ENCODE data around the gene TGFB2. TPM values are rescaled to one million over a fixed set of nuclear protein-coding genes. Genes with fewer than 3 reads are reported as not detected.
"Not testable (repeated sequence)": the region's sequence is repeated elsewhere in the genome, so short reads cannot be mapped to it uniquely, and the experiment has no call there.

TGFB2 gene
- total RNA-seq, 2 experiments from 2014 or later: not detected

DNA sequence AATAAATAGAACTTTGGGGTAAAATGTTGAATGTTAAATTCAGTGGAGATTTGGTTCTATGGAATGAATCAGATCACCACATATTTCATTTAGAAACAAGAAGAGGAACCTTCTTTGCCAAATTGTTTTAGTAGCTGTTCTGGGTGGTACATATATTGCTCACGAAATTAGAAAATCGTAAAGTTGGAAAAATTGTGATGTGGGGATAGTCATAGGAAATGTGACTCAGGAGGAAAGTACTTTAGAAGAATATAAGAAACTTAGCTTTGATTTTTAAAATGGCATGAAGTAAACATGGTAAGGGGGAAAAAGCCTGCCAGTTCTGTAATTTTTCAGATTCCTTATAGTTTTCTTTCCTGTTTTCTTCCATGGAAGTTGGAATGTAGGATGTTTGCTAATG lies 32.6 kb upstream of the TGFB2 start:
- no peaks in the 10 kb centered on the region for H3K27me3 Mint-ChIP-seq
- ChIA-PET POLR2A (no interaction called here), CTCF (no interaction called here)
- peaks cover 7% of the 10 kb centered on the region for H3K4me1 Mint-ChIP-seq (ENCODE audit: low read depth)
- no peak for DNase-seq
- peaks cover 23% of the 10 kb centered on the region for H3K36me3 Mint-ChIP-seq
- intact Hi-C loops (cut with micrococcal nuclease): no loop called here
- no peak overlapping the region for H3K27ac Mint-ChIP-seq
- no peak overlapping the region for H3K4me3 Mint-ChIP-seq
- no peaks in the 10 kb centered on the region for H3K9me3 Mint-ChIP-seq

DNA sequence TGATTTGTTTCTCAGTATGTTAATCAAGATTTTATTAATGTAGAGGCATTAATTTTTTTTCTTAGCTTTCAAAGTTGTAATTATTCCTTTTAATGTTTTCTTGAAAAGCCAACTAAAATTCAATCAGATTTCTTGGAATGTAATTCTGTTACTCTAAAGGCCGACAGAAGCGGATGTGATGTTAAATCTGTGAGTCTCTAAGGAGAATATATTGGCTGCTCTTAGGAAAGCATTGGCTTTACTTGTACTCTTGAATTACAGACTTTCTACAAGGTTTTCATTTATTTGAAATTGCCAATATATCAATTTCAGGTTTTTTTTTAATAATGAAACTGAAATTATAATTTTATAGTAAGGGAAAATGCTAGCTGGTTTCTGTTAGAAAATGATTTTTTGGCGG lies 30.8 kb upstream of the TGFB2 start:
- DNase-seq: no peak
- H3K27ac Mint-ChIP-seq: no peak overlapping the region
- ChIA-PET POLR2A (no interaction called here), CTCF (no interaction called here)
- peaks cover 22% of the 10 kb centered on the region for H3K36me3 Mint-ChIP-seq
- H3K9me3 Mint-ChIP-seq: no peaks in the 10 kb centered on the region
- no peak overlapping the region for H3K4me3 Mint-ChIP-seq
- H3K27me3 Mint-ChIP-seq: no peaks in the 10 kb centered on the region
- H3K4me1 Mint-ChIP-seq (ENCODE audit: low read depth): peaks cover 7% of the 10 kb centered on the region
- intact Hi-C loops (cut with micrococcal nuclease): no loop called here

GRCh38 chr1:218315638-218316037 lies 29.5 kb upstream of the TGFB2 start:
- H3K27ac Mint-ChIP-seq: no peak overlapping the region
- ChIA-PET POLR2A (no interaction called here), CTCF (interaction anchor here (1.2 kb wide), 1 partner anchor 23 kb away, joined by 3 read pairs; no protein-coding TSS in a partner anchor)
- DNase-seq: no peak
- H3K27me3 Mint-ChIP-seq: no peaks in the 10 kb centered on the region
- intact Hi-C loops (cut with micrococcal nuclease): no loop called here
- H3K4me1 Mint-ChIP-seq (ENCODE audit: low read depth): peaks cover 7% of the 10 kb centered on the region
- peaks cover 28% of the 10 kb centered on the region for H3K36me3 Mint-ChIP-seq
- no peaks in the 10 kb centered on the region for H3K9me3 Mint-ChIP-seq
- H3K4me3 Mint-ChIP-seq: no peak overlapping the region

DNA sequence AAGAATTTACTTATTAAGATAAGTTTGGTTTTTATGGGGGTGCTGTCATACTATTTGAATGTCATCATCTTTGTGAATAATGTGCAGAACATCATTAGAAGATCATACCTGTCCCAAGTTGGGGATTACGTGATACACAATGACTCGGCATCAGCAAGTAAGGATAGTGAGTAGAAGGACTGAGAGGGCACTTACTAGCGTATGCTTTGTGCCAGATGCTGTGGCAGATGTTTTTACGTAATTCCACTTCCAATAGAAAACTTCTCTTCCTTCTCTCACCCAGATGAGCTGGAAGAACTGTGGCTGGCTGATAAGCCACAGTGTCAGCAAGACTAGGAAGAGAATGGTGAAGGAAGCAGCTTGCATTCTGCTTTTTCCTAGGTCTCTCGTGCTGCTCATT lies 28.1 kb upstream of the TGFB2 start:
- Mint-ChIP-seq H3K9me3 (no peaks in the 10 kb centered on the region), H3K27ac (no peak overlapping the region), H3K4me3 (no peak overlapping the region), H3K4me1 (ENCODE audit: low read depth) (peaks cover 5% of the 10 kb centered on the region), H3K36me3 (peaks cover 24% of the 10 kb centered on the region), H3K27me3 (no peaks in the 10 kb centered on the region)
- intact Hi-C loops (cut with micrococcal nuclease): no loop called here
- CTCF ChIA-PET: no interaction called here
- DNase-seq: no peak
- POLR2A ChIA-PET: no interaction called here

GRCh38 chr1:218320182-218320581 lies 25.0 kb upstream of the TGFB2 start:
- H3K4me1 Mint-ChIP-seq (ENCODE audit: low read depth); intact Hi-C loops (cut with micrococcal nuclease); H3K27ac Mint-ChIP-seq; POLR2A ChIA-PET; H3K4me3 Mint-ChIP-seq; H3K27me3 Mint-ChIP-seq; H3K9me3 Mint-ChIP-seq; CTCF ChIA-PET; DNase-seq: not testable (repeated sequence)
- peaks cover 28% of the 10 kb centered on the region for H3K36me3 Mint-ChIP-seq

- Mint-ChIP-seq H3K4me1 (ENCODE audit: low read depth) (no peaks in the 10 kb centered on the region), H3K36me3 (peaks cover 28% of the 10 kb centered on the region), H3K27me3 (no peaks in the 10 kb centered on the region), H3K4me3 (no peak overlapping the region), H3K27ac (no peak overlapping the region), H3K9me3 (no peaks in the 10 kb centered on the region)
- CTCF ChIA-PET: no interaction called here
- DNase-seq: no peak
- POLR2A ChIA-PET: no interaction called here
- intact Hi-C loops (cut with micrococcal nuclease): no loop called here
Observed at GRCh38 chr1:218322762-218323161, 22.4 kb upstream of the TGFB2 start.

GRCh38 chr1:218323568-218324225 lies 21.4 kb upstream of the TGFB2 start:
- no peaks in the 10 kb centered on the region for H3K9me3 Mint-ChIP-seq
- no peak for DNase-seq
- intact Hi-C loops (cut with micrococcal nuclease): no loop called here
- H3K27ac Mint-ChIP-seq: no peak overlapping the region
- H3K36me3 Mint-ChIP-seq: peaks cover 24% of the 10 kb centered on the region
- no peaks in the 10 kb centered on the region for H3K4me1 Mint-ChIP-seq (ENCODE audit: low read depth)
- POLR2A ChIA-PET: no interaction called here
- no peak overlapping the region for H3K4me3 Mint-ChIP-seq
- CTCF ChIA-PET: no interaction called here
- no peaks in the 10 kb centered on the region for H3K27me3 Mint-ChIP-seq

- H3K4me1 Mint-ChIP-seq (ENCODE audit: low read depth): no peaks in the 10 kb centered on the region
- CTCF ChIA-PET: no interaction called here
- POLR2A ChIA-PET: no interaction called here
- DNase-seq: no peak
- no peak overlapping the region for H3K4me3 Mint-ChIP-seq
- H3K27me3 Mint-ChIP-seq: no peaks in the 10 kb centered on the region
- H3K36me3 Mint-ChIP-seq: peaks cover 21% of the 10 kb centered on the region
- H3K9me3 Mint-ChIP-seq: no peaks in the 10 kb centered on the region
- intact Hi-C loops (cut with micrococcal nuclease): no loop called here
- no peak overlapping the region for H3K27ac Mint-ChIP-seq
Observed at GRCh38 chr1:218324226-218324580, 20.9 kb upstream of the TGFB2 start.

DNA sequence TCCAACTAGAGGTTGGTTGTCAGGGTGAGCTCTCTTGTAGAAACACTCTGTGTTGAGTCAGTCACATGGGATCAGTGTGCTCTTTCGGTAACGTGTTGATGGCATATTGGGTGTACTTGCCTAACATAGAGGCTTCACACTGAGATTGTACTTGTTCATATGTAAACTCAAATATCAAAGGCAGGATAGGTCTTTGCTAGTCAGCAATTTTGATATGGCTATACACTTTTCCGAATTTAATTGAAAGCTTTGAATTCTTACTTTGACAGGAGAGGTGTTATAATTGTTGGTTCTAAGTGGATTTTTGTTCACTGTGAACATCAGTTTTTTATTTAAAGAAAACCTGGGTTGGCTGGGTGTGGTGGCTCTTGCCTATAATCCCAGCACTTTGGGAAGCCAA lies 16.4 kb upstream of the TGFB2 start:
- DNase-seq: no peak
- Mint-ChIP-seq H3K27me3 (no peaks in the 10 kb centered on the region), H3K4me1 (ENCODE audit: low read depth) (no peaks in the 10 kb centered on the region), H3K36me3 (peaks cover 13% of the 10 kb centered on the region), H3K4me3 (no peak overlapping the region), H3K27ac (no peak overlapping the region), H3K9me3 (no peaks in the 10 kb centered on the region)
- CTCF ChIA-PET: interaction anchor here (0.7 to 2.4 kb wide), 6 partner anchors 10 to 1100 kb away, joined by 3 to 9 read pairs (median 4); partner anchors contain the start of gene TGFB2
- intact Hi-C loops (cut with micrococcal nuclease): no loop called here
- POLR2A ChIA-PET: interaction anchor here (0.7 kb wide), 1 partner anchor 19 kb away, joined by 3 read pairs; no protein-coding TSS in a partner anchor

DNA sequence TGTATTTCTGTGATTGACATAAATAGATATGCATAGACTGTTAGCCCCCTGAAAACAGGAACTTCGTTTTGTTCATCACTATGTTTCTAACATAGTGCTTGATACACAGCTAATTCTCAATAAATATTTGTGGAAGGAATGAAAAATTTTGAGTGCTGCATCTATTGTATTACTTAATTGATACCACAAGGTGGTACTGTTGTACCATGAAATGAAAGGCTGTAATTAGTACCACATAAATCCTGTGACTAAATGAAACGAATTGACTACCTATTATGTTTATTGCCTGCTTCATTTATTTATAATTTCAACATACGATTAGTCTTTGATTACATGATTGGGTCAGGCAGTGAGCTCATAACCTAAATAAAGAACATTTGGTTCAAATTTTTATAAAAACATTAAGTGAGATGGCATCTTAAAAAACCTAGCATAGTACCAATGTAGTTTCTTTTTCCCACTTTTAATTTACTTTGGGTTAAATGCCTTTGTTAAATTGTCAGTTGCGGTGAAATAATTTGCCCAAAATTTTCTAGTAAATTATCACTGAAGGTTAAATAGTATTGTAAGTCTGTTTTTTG lies 15.0 kb upstream of the TGFB2 start:
- H3K36me3 Mint-ChIP-seq: peaks cover 12% of the 10 kb centered on the region
- no peak overlapping the region for H3K4me3 Mint-ChIP-seq
- H3K27me3 Mint-ChIP-seq: no peaks in the 10 kb centered on the region
- H3K9me3 Mint-ChIP-seq: no peaks in the 10 kb centered on the region
- ChIA-PET POLR2A (no interaction called here), CTCF (interaction anchor here (0.5 to 2.4 kb wide), 15 partner anchors 9 to 727 kb away, joined by 3 to 9 read pairs (median 4); partner anchors contain the start of genes RRP15 and TGFB2)
- H3K27ac Mint-ChIP-seq: no peak overlapping the region
- H3K4me1 Mint-ChIP-seq (ENCODE audit: low read depth): no peaks in the 10 kb centered on the region
- DNase-seq: no peak
- intact Hi-C loops (cut with micrococcal nuclease): loop anchor here (1.0 to 5.0 kb wide), 3 partner anchors 191 to 1332 kb away; no protein-coding TSS in a partner anchor

GRCh38 chr1:218332416-218332815 lies 12.7 kb upstream of the TGFB2 start:
- POLR2A ChIA-PET: no interaction called here
- CTCF ChIA-PET: interaction anchor here (0.7 kb wide), 1 partner anchor 191 kb away, joined by 3 read pairs; no protein-coding TSS in a partner anchor
- intact Hi-C loops (cut with micrococcal nuclease): loop anchor here (5.0 kb wide), 1 partner anchor 1330 kb away; no protein-coding TSS in a partner anchor
- Mint-ChIP-seq H3K4me1 (ENCODE audit: low read depth) (no peaks in the 10 kb centered on the region), H3K9me3 (no peaks in the 10 kb centered on the region), H3K27ac (no peak overlapping the region), H3K27me3 (no peaks in the 10 kb centered on the region), H3K36me3 (peaks cover 12% of the 10 kb centered on the region), H3K4me3 (no peak overlapping the region)
- no peak for DNase-seq

DNA sequence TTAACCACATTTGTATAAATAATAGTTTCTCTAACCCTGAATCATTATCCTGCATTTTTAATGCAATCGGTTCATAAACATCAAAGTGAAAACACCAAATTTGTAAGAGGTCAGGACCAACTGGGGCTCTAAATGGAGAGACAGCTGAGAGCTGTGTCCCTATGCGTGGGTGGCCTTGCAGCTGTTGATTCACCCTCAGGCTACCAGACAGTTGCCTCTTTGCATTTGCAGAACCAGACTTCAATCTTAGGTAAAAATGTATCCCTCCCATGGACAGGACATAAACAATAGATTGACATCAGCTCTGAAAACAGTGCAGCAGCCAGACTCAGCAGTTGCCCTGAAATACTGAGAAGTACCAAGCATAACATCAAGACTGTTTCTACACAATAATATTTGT lies 8.8 kb upstream of the TGFB2 start:
- intact Hi-C loops (cut with micrococcal nuclease): no loop called here
- H3K36me3 Mint-ChIP-seq: peaks cover 11% of the 10 kb centered on the region
- peaks cover 1% of the 10 kb centered on the region for H3K27me3 Mint-ChIP-seq
- ChIA-PET POLR2A (no interaction called here), CTCF (no interaction called here)
- no peak overlapping the region for H3K4me3 Mint-ChIP-seq
- H3K4me1 Mint-ChIP-seq (ENCODE audit: low read depth): no peaks in the 10 kb centered on the region
- no peaks in the 10 kb centered on the region for H3K9me3 Mint-ChIP-seq
- H3K27ac Mint-ChIP-seq: no peak overlapping the region
- DNase-seq: no peak

DNA sequence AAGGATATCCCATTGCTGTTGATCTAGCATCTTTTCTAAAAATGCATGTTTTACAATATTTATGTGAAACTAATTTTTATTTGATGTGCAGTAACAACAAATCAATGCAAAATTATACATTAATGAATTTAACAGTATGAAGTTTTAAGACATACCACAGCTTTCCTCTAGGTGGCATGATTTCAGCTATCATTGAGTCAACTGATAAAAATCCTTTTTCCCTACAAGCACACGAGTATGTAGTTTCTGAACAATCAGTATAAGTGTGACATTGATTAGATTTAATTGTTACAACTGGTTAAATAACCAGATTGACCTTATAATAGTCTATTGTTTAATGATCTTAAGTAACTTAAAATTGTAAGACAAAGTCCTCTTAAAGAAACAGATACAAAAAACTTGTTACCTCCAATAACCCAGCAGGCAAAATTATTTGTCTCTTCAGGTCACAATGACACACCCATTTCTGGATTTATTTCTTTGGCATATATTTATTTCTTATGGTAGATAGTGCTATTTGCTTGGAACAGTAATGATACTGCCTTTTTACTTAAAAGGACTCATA lies 5.8 kb upstream of the TGFB2 start:
- Mint-ChIP-seq H3K4me1 (ENCODE audit: low read depth) (no peaks in the 10 kb centered on the region), H3K36me3 (peaks cover 8% of the 10 kb centered on the region), H3K4me3 (no peak overlapping the region), H3K27ac (no peak overlapping the region), H3K9me3 (no peaks in the 10 kb centered on the region), H3K27me3 (peaks cover 1% of the 10 kb centered on the region)
- CTCF ChIA-PET: interaction anchor here (0.6 to 1.8 kb wide), 12 partner anchors 9 to 181 kb away, joined by 3 to 13 read pairs (median 4); no protein-coding TSS in a partner anchor
- POLR2A ChIA-PET: no interaction called here
- intact Hi-C loops (cut with micrococcal nuclease): loop anchor here (1.0 kb wide), 1 partner anchor 182 kb away; no protein-coding TSS in a partner anchor
- DNase-seq: no peak

All from activated CD4-positive, alpha-beta memory T cell treated with anti-CD3 and anti-CD28 coated beads for 36 hours (primary cell).